Measurements from ENCODE around the gene CYTH1. TPM values are rescaled to one million over a fixed set of nuclear protein-coding genes. Genes with fewer than 3 reads are reported as not detected.
A peak's percentile ranks its signal among the peaks of the same experiment; 100 is the strongest.

Gene CYTH1
- total and polyA plus RNA-seq, 5 donors from 2014 or later = 202 to 487 (median 206) TPM

GRCh38 chr17:78731904-78732303 lies 50.2 kb downstream of the CYTH1 start:
- peak overlapping the region; percentile 58 to 81 (median 68) for H3K4me3 Mint-ChIP-seq
- no peak for ATAC-seq (ENCODE audit: low read depth in 2 of 2)
- H3K27ac Mint-ChIP-seq = peak overlapping the region in 2 of 3 donors; percentile 44 to 60

GRCh38 chr17:78729641-78730040 lies 52.4 kb downstream of the CYTH1 start:
- Histone ChIP-seq H3K36me3 (ENCODE audit: control insufficient read depth, insufficient read depth, low read length) (peaks cover 28% of the 10 kb centered on the region), H3K27me3 (ENCODE audit: control insufficient read depth, insufficient read depth, low read length) (no peaks in the 10 kb centered on the region), H3K9me3 (ENCODE audit: control insufficient read depth in 2 of 2, low read length in 2 of 2) (no peaks in the 10 kb centered on the region), H3K27ac (ENCODE audit: insufficient read depth, low read length, poor library complexity, severe bottlenecking) (peak overlapping the region; percentile 55), H3K4me1 (ENCODE audit: control insufficient read depth, insufficient read depth, low read length, poor library complexity, severe bottlenecking) (peaks cover 97% of the 10 kb centered on the region), H3K4me3 (ENCODE audit: low read depth, low read length) (peak overlapping the region; percentile 29)
- DNase-seq = peak in 1 of 3 donors; percentile 52
- Mint-ChIP-seq H3K4me3 (peak overlapping the region; percentile 60 to 84 (median 74)), H3K27me3 (no peaks in the 10 kb centered on the region), H3K36me3 (peaks cover 27% of the 10 kb centered on the region), H3K9me3 (no peaks in the 10 kb centered on the region), H3K4me1 (peaks cover 45 to 89% (median 77%) of the 10 kb centered on the region in 4 donors), H3K27ac (peak overlapping the region; percentile 44 to 84 (median 54))
- ATAC-seq (ENCODE audit: low read depth in 2 of 2) = no peak

More at GRCh38 chr17:78731904-78732303, 50.2 kb downstream of the CYTH1 start:
- H3K27me3 Mint-ChIP-seq = no peaks in the 10 kb centered on the region
- peaks cover 93% of the 10 kb centered on the region for H3K4me1 ChIP-seq (ENCODE audit: control insufficient read depth, insufficient read depth, low read length, poor library complexity, severe bottlenecking)
- peak overlapping the region; percentile 37 for H3K27ac ChIP-seq (ENCODE audit: insufficient read depth, low read length, poor library complexity, severe bottlenecking)
- no peaks in the 10 kb centered on the region for H3K9me3 Mint-ChIP-seq
- H3K4me3 ChIP-seq (ENCODE audit: low read depth, low read length) = peak overlapping the region; percentile 44
- peaks cover 15% of the 10 kb centered on the region for H3K36me3 ChIP-seq (ENCODE audit: control insufficient read depth, insufficient read depth, low read length)
- no peaks in the 10 kb centered on the region for H3K27me3 ChIP-seq (ENCODE audit: control insufficient read depth, insufficient read depth, low read length)
- peaks cover 15% of the 10 kb centered on the region for H3K36me3 Mint-ChIP-seq
- H3K9me3 ChIP-seq (ENCODE audit: control insufficient read depth in 2 of 2, low read length in 2 of 2) = no peaks in the 10 kb centered on the region
- DNase-seq = no peak
- H3K4me1 Mint-ChIP-seq = peaks cover 34 to 88% (median 75%) of the 10 kb centered on the region in 4 donors

GRCh38 chr17:78728495-78728894 lies 53.6 kb downstream of the CYTH1 start:
- H3K4me1 ChIP-seq (ENCODE audit: control insufficient read depth, insufficient read depth, low read length, poor library complexity, severe bottlenecking) = peaks cover 97% of the 10 kb centered on the region
- H3K9me3 ChIP-seq (ENCODE audit: control insufficient read depth in 2 of 2, low read length in 2 of 2) = no peaks in the 10 kb centered on the region
- H3K27me3 ChIP-seq (ENCODE audit: control insufficient read depth, insufficient read depth, low read length) = no peaks in the 10 kb centered on the region
- peaks cover 27% of the 10 kb centered on the region for H3K36me3 Mint-ChIP-seq
- H3K27ac ChIP-seq (ENCODE audit: insufficient read depth, low read length, poor library complexity, severe bottlenecking) = peak overlapping the region; percentile 49
- H3K36me3 ChIP-seq (ENCODE audit: control insufficient read depth, insufficient read depth, low read length) = peaks cover 33% of the 10 kb centered on the region
- H3K27me3 Mint-ChIP-seq = no peaks in the 10 kb centered on the region
- H3K27ac Mint-ChIP-seq = peak overlapping the region; percentile 29 to 92 (median 84)
- H3K4me1 Mint-ChIP-seq = peaks cover 44 to 94% (median 81%) of the 10 kb centered on the region in 4 donors
- H3K4me3 ChIP-seq (ENCODE audit: low read depth, low read length) = peak overlapping the region; percentile 29
- ATAC-seq (ENCODE audit: low read depth in 2 of 2) = no peak
- peak overlapping the region in 3 of 4 donors; percentile 74 to 75 (median 75) for H3K4me3 Mint-ChIP-seq
- H3K9me3 Mint-ChIP-seq = no peaks in the 10 kb centered on the region
- no peak for DNase-seq

GRCh38 chr17:78727476-78728229 lies 54.4 kb downstream of the CYTH1 start:
- ATAC-seq (ENCODE audit: low read depth in 2 of 2) (no peak), DNase-seq (no peak)
- peaks cover 26% of the 10 kb centered on the region for H3K36me3 Mint-ChIP-seq
- peaks cover 39 to 95% (median 81%) of the 10 kb centered on the region in 4 donors for H3K4me1 Mint-ChIP-seq
- H3K27ac Mint-ChIP-seq = peak overlapping the region; percentile 74 to 92 (median 84)
- Histone ChIP-seq H3K4me3 (ENCODE audit: low read depth, low read length) (peak overlapping the region; percentile 70), H3K36me3 (ENCODE audit: control insufficient read depth, insufficient read depth, low read length) (peaks cover 33% of the 10 kb centered on the region), H3K9me3 (ENCODE audit: control insufficient read depth in 2 of 2, low read length in 2 of 2) (no peaks in the 10 kb centered on the region), H3K4me1 (ENCODE audit: control insufficient read depth, insufficient read depth, low read length, poor library complexity, severe bottlenecking) (peaks cover 97% of the 10 kb centered on the region), H3K27ac (ENCODE audit: insufficient read depth, low read length, poor library complexity, severe bottlenecking) (no peak overlapping the region), H3K27me3 (ENCODE audit: control insufficient read depth, insufficient read depth, low read length) (no peaks in the 10 kb centered on the region)
- H3K27me3 Mint-ChIP-seq = no peaks in the 10 kb centered on the region
- no peaks in the 10 kb centered on the region for H3K9me3 Mint-ChIP-seq
- H3K4me3 Mint-ChIP-seq = peak overlapping the region; percentile 72 to 93 (median 78)

DNA sequence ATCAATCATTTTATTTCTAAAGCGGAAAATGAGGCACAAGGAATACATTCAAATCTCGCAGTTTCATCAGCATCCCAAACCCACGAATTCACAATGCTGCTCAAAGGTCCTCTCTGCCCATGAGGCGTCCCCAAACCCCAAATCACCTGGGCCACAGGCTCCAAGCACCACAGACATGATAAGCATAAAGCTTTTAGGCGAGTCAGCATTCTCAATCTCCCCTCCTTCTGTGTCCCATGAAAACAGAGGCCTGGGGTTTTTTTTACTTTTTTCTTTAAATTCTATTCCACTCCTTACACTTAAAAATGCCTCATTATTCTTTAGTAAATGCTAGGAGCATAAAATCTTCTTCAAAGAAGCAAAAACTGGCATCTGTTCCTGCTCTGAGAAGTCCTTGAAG lies 55.0 kb downstream of the CYTH1 start:
- H3K9me3 Mint-ChIP-seq = no peaks in the 10 kb centered on the region
- Histone ChIP-seq H3K4me1 (ENCODE audit: control insufficient read depth, insufficient read depth, low read length, poor library complexity, severe bottlenecking) (peaks cover 97% of the 10 kb centered on the region), H3K36me3 (ENCODE audit: control insufficient read depth, insufficient read depth, low read length) (peaks cover 32% of the 10 kb centered on the region), H3K27me3 (ENCODE audit: control insufficient read depth, insufficient read depth, low read length) (no peaks in the 10 kb centered on the region), H3K27ac (ENCODE audit: insufficient read depth, low read length, poor library complexity, severe bottlenecking) (no peak overlapping the region), H3K9me3 (ENCODE audit: control insufficient read depth in 2 of 2, low read length in 2 of 2) (no peaks in the 10 kb centered on the region), H3K4me3 (ENCODE audit: low read depth, low read length) (peak overlapping the region; percentile 70)
- peak overlapping the region; percentile 72 to 93 (median 78) for H3K4me3 Mint-ChIP-seq
- no peak for DNase-seq
- H3K27me3 Mint-ChIP-seq = no peaks in the 10 kb centered on the region
- peak overlapping the region; percentile 74 to 84 (median 82) for H3K27ac Mint-ChIP-seq
- no peak for ATAC-seq (ENCODE audit: low read depth in 2 of 2)
- peaks cover 20% of the 10 kb centered on the region for H3K36me3 Mint-ChIP-seq
- peaks cover 39 to 95% (median 81%) of the 10 kb centered on the region in 4 donors for H3K4me1 Mint-ChIP-seq

DNA sequence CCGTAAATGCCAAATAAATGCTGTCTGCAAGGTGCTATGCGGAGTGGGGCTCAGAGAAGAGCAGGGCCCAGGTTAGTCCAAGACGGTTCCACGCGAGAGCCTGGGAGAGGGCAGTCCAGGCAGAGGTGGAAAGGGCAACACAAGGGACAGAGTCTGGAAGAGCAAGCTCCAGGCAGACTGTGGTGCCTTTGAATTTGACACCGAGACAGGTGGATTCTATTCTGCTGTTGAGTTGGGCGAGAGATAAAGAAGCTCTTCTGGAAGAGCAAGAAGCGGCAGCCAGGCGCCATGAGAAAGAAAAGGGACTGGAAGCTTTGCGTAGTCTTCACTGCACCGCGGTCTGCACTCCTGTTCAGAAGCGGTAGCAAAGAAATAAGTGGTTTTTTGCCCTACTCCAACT lies 55.6 kb downstream of the CYTH1 start:
- peaks cover 29% of the 10 kb centered on the region for H3K36me3 ChIP-seq (ENCODE audit: control insufficient read depth, insufficient read depth, low read length)
- DNase-seq = no peak
- peak overlapping the region; percentile 70 for H3K4me3 ChIP-seq (ENCODE audit: low read depth, low read length)
- peaks cover 97% of the 10 kb centered on the region for H3K4me1 ChIP-seq (ENCODE audit: control insufficient read depth, insufficient read depth, low read length, poor library complexity, severe bottlenecking)
- no peaks in the 10 kb centered on the region for H3K9me3 ChIP-seq (ENCODE audit: control insufficient read depth in 2 of 2, low read length in 2 of 2)
- H3K27ac Mint-ChIP-seq = peak overlapping the region; percentile 74 to 84 (median 82)
- no peaks in the 10 kb centered on the region for H3K9me3 Mint-ChIP-seq
- no peak for ATAC-seq (ENCODE audit: low read depth in 2 of 2)
- peak overlapping the region; percentile 16 for H3K27ac ChIP-seq (ENCODE audit: insufficient read depth, low read length, poor library complexity, severe bottlenecking)
- H3K4me1 Mint-ChIP-seq = peaks cover 39 to 93% (median 80%) of the 10 kb centered on the region in 4 donors
- peak overlapping the region; percentile 72 to 93 (median 78) for H3K4me3 Mint-ChIP-seq
- no peaks in the 10 kb centered on the region for H3K27me3 Mint-ChIP-seq
- H3K36me3 Mint-ChIP-seq = peaks cover 17% of the 10 kb centered on the region
- H3K27me3 ChIP-seq (ENCODE audit: control insufficient read depth, insufficient read depth, low read length) = no peaks in the 10 kb centered on the region

DNA sequence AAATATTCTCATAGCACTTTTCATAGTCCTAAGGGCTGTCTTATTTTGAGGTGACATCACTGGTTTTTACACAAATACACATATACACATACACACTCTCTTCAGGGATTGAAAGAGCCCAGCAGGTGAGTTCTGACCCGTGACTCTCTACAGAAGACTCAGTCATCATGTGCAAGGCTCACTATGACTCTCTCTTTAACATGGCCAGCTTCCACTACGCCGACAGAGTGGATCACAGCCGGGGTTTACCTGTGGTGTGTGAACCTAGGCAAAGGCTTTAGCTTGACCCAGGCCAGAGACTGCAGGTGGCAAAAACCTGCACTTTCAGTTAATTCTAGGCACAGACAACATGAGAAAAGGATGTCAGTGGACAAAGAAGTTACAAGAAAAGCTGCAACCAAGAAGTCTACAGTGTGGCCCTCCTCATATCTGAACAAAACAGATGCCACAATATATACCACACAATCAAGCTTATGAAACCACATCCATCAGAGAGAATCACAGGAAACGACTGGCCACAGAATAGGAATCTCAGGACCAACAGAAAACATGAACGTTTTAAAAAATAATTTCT lies 56.5 kb downstream of the CYTH1 start:
- peak; percentile 36 to 42 for ATAC-seq (ENCODE audit: low read depth in 2 of 2)
- peak overlapping the region; percentile 60 for H3K27ac ChIP-seq (ENCODE audit: insufficient read depth, low read length, poor library complexity, severe bottlenecking)
- H3K27ac Mint-ChIP-seq = peak overlapping the region; percentile 63 to 93 (median 84)

More for the DNA sequence above, 56.5 kb downstream of the CYTH1 start:
- no peaks in the 10 kb centered on the region for H3K9me3 Mint-ChIP-seq
- Histone ChIP-seq H3K9me3 (ENCODE audit: control insufficient read depth in 2 of 2, low read length in 2 of 2) (no peaks in the 10 kb centered on the region), H3K27me3 (ENCODE audit: control insufficient read depth, insufficient read depth, low read length) (no peaks in the 10 kb centered on the region), H3K36me3 (ENCODE audit: control insufficient read depth, insufficient read depth, low read length) (peaks cover 29% of the 10 kb centered on the region), H3K4me1 (ENCODE audit: control insufficient read depth, insufficient read depth, low read length, poor library complexity, severe bottlenecking) (peaks cover 97% of the 10 kb centered on the region), H3K4me3 (ENCODE audit: low read depth, low read length) (peak overlapping the region; percentile 70)
- peaks cover 34 to 92% (median 77%) of the 10 kb centered on the region in 4 donors for H3K4me1 Mint-ChIP-seq
- peak in 2 of 3 donors; percentile 28 to 55 for DNase-seq
- H3K4me3 Mint-ChIP-seq = peak overlapping the region; percentile 72 to 86 (median 78)
- peaks cover 17% of the 10 kb centered on the region for H3K36me3 Mint-ChIP-seq
- no peaks in the 10 kb centered on the region for H3K27me3 Mint-ChIP-seq
